Esophagus muscularis mucosa (tissue), 4 donors: ENCODE results near the gene KIF12. TPM values are rescaled to one million over a fixed set of nuclear protein-coding genes. Genes with fewer than 3 reads are reported as not detected.

Experiments used
- DNase-seq: peaks from one replicate; pipeline ENCODE4 v3.0.0-alpha.2; 2017; ENCODE audit errors: extremely low spot score
- H3K27ac ChIP-seq, 4 donors: fragments of 200-600 bp; sonication (generic); replicated peaks in 1 of 4; 1 replicate in 3 of 4; 2 replicates in 1 of 4; pipeline ENCODE4 v1.5.1; 2016 to 2019; ENCODE audit warnings: mild to moderate bottlenecking in 1 of 4
- H3K27me3 ChIP-seq, 4 donors: fragments of 200-600 bp; sonication (generic); one replicate each; pipeline versions ENCODE4 v1.5.1 to v1.6.0; 2016 to 2019
- H3K36me3 ChIP-seq, 4 donors: fragments of 200-600 bp; sonication (generic); one replicate each; pipeline ENCODE4 v1.5.1; 2016 to 2019
- H3K4me1 ChIP-seq, 4 donors: fragments of 200-600 bp; sonication (generic); one replicate each; pipeline ENCODE4 v1.5.1; 2016 to 2019
- H3K4me3 ChIP-seq, 4 donors: fragments of 200-600 bp; sonication (generic); 1 replicate in 2 of 4; 2 replicates in 2 of 4; pipeline ENCODE4 v1.5.1; 2016 to 2019; ENCODE audit warnings: mild to moderate bottlenecking in 4 of 4, moderate library complexity in 1 of 4
- H3K9me3 ChIP-seq, 4 donors: fragments of 200-600 bp; sonication (generic); 1 replicate in 3 of 4; 2 replicates in 1 of 4; pipeline ENCODE4 v1.5.1; 2016 to 2019
- CTCF ChIP-seq, 3 experiments: fragments of 200-600 bp in 2 of 3; fragments of 450-650 bp in 1 of 3; sonication (generic) in 2 of 3; IDR thresholded peaks; one replicate each; pipeline ENCODE4 v1.5.1; 2017 to 2019; ENCODE audit warnings: antibody characterized with exemption in 3 of 3, mild to moderate bottlenecking in 2 of 3, moderate library complexity in 1 of 3
- EP300 ChIP-seq: sonication (generic); formaldehyde crosslinking; IDR thresholded peaks from one replicate; pipeline ENCODE4 v1.6.1; 2017; ENCODE audit warnings: antibody characterized with exemption
- POLR2A ChIP-seq: fragments of 450-650 bp; IDR thresholded peaks from one replicate; pipeline ENCODE4 v1.6.1; 2017; ENCODE audit warnings: antibody characterized with exemption, moderate library complexity, mild to moderate bottlenecking, low read depth
- POLR2AphosphoS5 ChIP-seq, 2 donors: sonication (generic); formaldehyde crosslinking; IDR thresholded peaks; one replicate each; pipeline ENCODE4 v1.6.1; 2017; ENCODE audit warnings: antibody characterized with exemption in 2 of 2
- WGBS: methylation state at CpG from one replicate; pipeline ENCODE4 v1.1.5; 2018; 5-methylcytosine and 5-hydroxymethylcytosine counted together
- intact Hi-C: fragments of 100-400 bp; cut with DNase I; formaldehyde crosslinking; loops from one replicate; pipeline ENCODE4 v1.15.1; 2023
- total RNA-seq, 4 donors: library from RNA; depleted of rRNA; stranded (reverse); fragments of >200 nt; gene quantifications; one replicate each; pipeline versions ENCODE4 v1.1.0 to v1.2.1, GENCODE V29; 2016

KIF12 gene
- not detected for total RNA-seq

GRCh38 chr9:114098936-114099668, at the start of gene KIF12:
Gene KIF12 (minus strand): TSS chr9:114099292. CDS start chr9:114099276, 16 bp downstream.
- 42% methylated on average over 29 of the region's 32 CpGs for WGBS
- TF ChIP-seq EP300 = no peak
- no peak for TF ChIP-seq POLR2A
- TF ChIP-seq CTCF (IDR thresholded peaks at IDR 0.05) = no peak
- TF ChIP-seq POLR2AphosphoS5 (IDR thresholded peaks at IDR 0.05) = no peak
- no peak within 1 kb of the TSS for H3K27ac ChIP-seq
- peaks cover 0 to 64% (median 18%) of the 10 kb centered on the region in 4 donors for H3K27me3 ChIP-seq
- peaks cover 0 to 3% (median 0%) of the 10 kb centered on the region in 4 donors for H3K9me3 ChIP-seq
- H3K36me3 ChIP-seq = no peaks in the 10 kb centered on the region
- H3K4me1 ChIP-seq = peaks cover 7 to 19% (median 17%) of the 10 kb centered on the region in 4 donors
- peak within 1 kb of the TSS; percentile 45 to 58 (median 48) for H3K4me3 ChIP-seq
- intact Hi-C loops = no loop called here
- no peak for DNase-seq

DNA sequence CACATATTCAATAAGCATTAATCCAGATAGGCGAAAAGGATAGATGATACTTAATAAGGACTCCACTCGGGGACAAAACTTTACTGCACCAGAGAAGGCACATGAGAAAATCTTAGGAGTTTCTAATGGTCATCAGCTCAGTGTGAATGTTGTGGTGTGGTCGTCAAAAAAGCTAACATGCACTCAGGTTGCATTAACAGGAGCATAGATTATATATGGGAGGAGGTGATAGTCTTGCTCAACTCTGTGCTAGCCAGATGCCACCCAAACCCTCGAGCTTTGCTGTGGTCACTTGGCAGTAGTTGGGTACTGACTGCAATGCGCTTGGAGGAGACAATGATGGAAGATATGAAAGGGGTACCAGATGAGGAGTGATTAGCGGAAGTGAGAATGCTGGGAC, 47.6 kb upstream of the KIF12 start:
- Histone ChIP-seq H3K4me3 (no peak overlapping the region), H3K36me3 (no peaks in the 10 kb centered on the region), H3K27ac (no peak overlapping the region), H3K27me3 (peaks cover 0 to 28% (median 2%) of the 10 kb centered on the region in 4 donors), H3K4me1 (peaks cover 5 to 7% (median 7%) of the 10 kb centered on the region in 4 donors), H3K9me3 (no peaks in the 10 kb centered on the region)
- 82% methylated on average over 6 of the region's 6 CpGs for WGBS
- no peak for TF ChIP-seq POLR2AphosphoS5 (IDR thresholded peaks at IDR 0.05)
- TF ChIP-seq CTCF (IDR thresholded peaks at IDR 0.05) = no peak
- no peak for TF ChIP-seq EP300
- no peak for TF ChIP-seq POLR2A
- DNase-seq = no peak
- intact Hi-C loops = no loop called here

GRCh38 chr9:114143234-114143633, 44.1 kb upstream of the KIF12 start:
- H3K4me3 ChIP-seq = no peak overlapping the region
- peaks cover 18 to 30% (median 19%) of the 10 kb centered on the region in 4 donors for H3K4me1 ChIP-seq
- TF ChIP-seq POLR2AphosphoS5 (IDR thresholded peaks at IDR 0.05) (no peak), EP300 (no peak), POLR2A (no peak), CTCF (IDR thresholded peaks at IDR 0.05) (no peak)
- no peak for DNase-seq
- H3K9me3 ChIP-seq = no peaks in the 10 kb centered on the region
- no peak overlapping the region for H3K27ac ChIP-seq
- H3K27me3 ChIP-seq = peaks cover 0 to 4% (median 0%) of the 10 kb centered on the region in 4 donors
- no peaks in the 10 kb centered on the region for H3K36me3 ChIP-seq
- intact Hi-C loops = no loop called here
- 92% methylated on average over 5 of the region's 5 CpGs for WGBS

GRCh38 chr9:114141553-114142402, 42.7 kb upstream of the KIF12 start:
- 40% methylated on average over 7 of the region's 7 CpGs for WGBS
- Histone ChIP-seq H3K36me3 (no peaks in the 10 kb centered on the region), H3K4me1 (peaks cover 18 to 30% (median 19%) of the 10 kb centered on the region in 4 donors), H3K27me3 (peaks cover 0 to 4% (median 0%) of the 10 kb centered on the region in 4 donors), H3K27ac (no peak overlapping the region), H3K9me3 (no peaks in the 10 kb centered on the region), H3K4me3 (no peak overlapping the region)
- TF ChIP-seq POLR2A = no peak
- TF ChIP-seq POLR2AphosphoS5 (IDR thresholded peaks at IDR 0.05) = no peak
- no peak for TF ChIP-seq CTCF (IDR thresholded peaks at IDR 0.05)
- no peak for TF ChIP-seq EP300
- DNase-seq = no peak
- intact Hi-C loops = no loop called here
